HG03342 (cell line): Measurements from ENCODE around the gene VAPB.
"Not testable (repeated sequence)": the region's sequence is repeated elsewhere in the genome, so short reads cannot be mapped to it uniquely, and the experiment has no call there.

Experiments used
- ATAC-seq: cut with Tn5 transposase; IDR thresholded peaks from one replicate; pipeline ENCODE4 v1.9.1; 2021; ENCODE audit warnings: mild to moderate bottlenecking, moderate library complexity; ENCODE audit not compliant: unreplicated experiment

The VAPB gene, protein sequence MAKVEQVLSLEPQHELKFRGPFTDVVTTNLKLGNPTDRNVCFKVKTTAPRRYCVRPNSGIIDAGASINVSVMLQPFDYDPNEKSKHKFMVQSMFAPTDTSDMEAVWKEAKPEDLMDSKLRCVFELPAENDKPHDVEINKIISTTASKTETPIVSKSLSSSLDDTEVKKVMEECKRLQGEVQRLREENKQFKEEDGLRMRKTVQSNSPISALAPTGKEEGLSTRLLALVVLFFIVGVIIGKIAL

DNA sequence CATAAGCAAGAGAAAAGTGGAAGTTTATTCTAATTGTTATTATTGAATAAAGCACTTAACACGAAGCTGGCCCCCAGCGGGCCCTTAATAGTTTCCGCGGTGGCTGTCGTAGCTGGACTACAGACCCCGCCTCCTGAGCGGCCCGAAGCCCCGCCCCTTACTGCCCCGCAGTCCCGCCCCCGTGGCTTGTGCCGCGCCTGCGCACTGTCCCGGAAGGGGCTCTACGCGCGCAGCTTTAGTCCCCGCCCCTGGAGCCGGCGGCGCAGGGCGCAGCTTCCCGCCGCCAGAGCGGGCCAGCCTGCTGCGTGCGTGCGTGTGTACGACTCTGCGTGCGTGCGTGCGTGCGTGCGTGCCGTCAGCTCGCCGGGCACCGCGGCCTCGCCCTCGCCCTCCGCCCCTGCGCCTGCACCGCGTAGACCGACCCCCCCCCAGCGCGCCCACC is at the start of gene VAPB:
Gene VAPB, plus strand, starts transcription at position 348 of the 442 bp plus-strand sequence. CDS start 231 bp downstream, outside the sequence.
- ATAC-seq = peak; percentile 94

DNA sequence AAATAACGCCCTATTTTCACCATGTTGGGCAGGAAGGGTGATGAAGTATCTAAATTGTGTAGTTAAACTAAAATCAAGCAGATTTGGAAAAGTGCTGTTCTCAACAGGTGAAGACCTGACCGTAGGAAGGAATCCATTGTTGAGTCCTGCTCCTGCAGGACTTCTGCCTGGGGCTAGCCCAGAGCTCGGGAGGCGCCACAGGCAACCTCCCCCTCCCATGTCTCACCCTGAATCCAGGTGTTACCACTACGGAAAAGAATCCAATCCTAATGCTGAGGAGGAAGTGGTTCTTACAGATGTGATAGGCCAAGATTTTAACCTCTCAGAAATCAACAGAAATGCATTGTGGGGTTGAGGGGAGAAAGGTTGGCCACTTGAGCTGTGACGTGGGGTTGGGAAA is 49.3 kb upstream of the VAPB start:
- no peak for ATAC-seq

DNA sequence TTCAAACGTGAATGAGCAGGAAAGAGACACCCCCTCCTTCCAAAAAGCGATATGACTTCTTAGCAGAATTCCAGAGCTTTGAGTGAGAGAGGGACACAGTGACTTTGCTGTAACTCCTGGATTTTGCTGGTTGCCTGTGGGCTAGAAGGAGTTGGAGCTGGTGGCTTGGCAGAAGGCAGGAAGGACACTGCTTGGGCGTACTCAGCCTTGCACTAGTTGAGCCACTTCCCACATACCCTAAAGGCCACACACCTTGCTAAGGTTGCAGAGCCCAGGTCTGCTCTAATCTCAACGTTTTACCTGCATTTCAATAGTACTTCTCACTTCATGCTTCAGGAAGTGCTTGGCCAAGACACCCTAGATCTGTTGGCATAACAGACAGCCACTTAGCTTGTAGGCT is 48.9 kb upstream of the VAPB start:
- no peak for ATAC-seq

DNA sequence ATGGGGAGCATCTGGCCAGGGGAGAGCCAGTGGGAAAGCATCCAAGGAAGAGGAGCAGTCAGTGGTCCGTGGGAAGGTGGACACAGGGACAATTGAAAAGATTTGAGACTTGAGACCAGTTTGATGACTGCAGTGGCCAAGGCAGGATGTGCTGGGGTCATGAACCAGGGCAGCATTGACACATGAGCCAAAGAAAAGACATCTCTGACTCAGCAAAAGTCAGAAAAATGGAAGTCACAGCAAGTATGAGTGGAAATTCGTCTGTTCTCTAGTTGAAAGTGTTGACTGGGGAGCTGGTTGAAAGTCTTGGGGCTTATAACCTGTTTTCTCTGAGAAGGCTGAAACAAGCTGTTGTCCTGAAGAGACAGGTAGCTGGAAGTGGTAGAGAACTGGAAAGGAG is 48.2 kb upstream of the VAPB start:
- ATAC-seq = no peak

DNA sequence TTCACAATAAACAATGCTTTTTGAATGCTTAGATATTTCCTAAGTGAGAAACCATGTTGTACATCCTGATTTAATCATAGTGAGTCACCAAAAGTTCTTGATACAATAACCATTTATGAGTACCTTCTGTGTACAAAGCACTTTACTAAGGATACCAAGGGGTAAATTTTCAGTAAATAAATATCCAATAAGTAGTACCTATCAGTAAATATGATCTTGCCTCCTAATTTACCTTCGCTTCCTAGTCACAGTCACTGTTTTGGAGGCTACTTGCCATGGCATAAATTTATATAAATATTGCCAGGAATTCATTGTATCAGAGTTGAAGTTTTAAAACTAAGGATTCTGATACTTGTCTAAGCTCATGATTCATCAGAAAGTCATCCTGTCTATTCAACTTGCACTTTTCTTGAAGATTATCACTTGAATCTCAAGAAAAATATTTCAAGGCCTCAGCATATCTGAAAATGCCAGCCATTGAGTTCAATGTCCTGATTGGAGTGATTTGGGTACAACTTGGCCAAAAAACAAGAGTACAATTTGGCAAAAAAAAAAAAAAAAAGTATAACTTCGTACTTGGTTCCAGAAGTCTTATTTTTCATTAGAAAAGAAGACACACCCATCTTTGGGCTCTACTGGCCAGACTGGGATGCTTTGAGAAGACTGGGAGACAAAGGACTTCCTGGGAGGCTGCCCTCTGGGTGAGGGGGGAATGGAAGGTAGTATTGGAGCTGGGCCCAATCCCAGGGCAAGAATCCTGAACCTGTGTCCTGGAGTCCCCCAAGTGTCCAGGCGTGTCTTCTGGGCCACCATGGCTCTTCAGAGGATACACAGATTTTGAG is 46.7 kb upstream of the VAPB start:
- ATAC-seq = no peak

DNA sequence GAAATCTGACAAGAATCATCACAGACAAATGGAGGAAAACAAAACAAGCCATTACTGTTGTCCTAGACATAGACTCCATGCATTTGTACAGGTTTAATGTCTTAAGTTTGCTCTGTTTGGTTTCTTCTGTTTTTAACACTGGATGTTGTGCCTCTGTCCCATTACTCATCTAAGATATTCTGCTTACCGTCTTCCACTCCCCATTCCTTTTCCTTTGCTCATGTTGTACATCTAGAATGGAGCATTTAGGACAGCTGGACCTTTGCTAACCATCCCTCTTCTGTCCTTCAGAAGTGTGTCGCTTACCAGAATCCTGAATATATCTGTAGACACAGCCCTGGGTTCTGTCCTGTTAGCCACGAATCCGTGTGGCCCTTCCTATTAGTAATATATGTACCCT is 44.3 kb upstream of the VAPB start:
- no peak for ATAC-seq

DNA sequence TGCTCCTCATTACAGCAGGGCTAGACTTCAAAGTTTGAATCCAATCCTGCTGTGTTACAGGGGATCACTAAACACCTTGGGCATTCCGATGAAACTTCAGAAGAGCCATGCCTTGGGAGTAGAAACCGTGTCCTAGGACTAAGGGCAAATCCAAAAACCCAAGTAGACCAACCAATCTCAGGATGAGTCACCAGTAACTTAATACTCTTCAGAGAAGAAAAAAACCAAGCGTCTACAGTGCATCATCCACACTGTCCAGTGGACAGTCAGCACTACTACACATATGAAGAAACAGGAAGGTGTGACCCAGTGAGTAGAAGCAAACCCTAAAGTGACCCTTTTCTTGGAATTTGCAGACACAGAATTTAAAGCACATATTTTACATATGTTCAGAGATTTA is 39.5 kb upstream of the VAPB start:
- no peak for ATAC-seq

DNA sequence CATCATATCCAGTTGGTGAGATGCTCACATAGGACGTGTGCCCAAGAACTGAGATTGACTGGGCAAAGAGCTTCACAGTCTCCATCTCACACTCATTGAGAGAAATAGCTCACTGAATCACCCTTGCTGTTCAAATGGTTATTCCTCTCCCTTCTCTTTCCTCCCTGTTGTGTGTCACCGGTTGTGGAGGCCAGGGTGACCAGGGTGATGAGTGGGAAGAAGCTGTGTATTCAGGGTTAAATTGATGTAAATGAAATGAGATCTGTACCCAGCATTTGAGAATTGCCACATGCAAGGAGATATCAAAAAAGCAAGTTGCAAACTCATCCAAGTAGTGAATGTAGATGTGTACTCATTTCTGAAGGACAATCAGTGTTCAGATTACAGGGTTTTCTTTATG is 36.6 kb upstream of the VAPB start:
- ATAC-seq = no peak

DNA sequence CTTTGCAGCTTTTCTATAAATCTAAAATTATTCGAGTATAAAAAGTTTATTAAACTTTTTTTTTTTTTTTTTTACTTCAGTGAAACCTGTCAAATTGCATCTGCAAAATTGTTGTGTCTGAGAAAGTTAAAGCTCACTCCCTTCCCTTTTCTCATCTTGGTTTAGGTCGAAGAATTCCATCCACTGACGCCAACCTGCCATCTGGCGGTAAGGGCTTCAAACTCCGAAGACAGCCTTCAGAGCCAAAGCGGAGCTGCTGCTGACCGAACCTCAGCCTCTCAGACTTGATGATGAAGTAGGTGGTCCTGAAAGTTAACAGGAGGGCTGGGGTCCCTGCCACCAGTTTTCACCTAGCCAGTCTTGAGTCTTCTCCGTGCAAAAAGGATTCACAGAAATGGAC is 29.6 kb upstream of the VAPB start:
- no peak for ATAC-seq

DNA sequence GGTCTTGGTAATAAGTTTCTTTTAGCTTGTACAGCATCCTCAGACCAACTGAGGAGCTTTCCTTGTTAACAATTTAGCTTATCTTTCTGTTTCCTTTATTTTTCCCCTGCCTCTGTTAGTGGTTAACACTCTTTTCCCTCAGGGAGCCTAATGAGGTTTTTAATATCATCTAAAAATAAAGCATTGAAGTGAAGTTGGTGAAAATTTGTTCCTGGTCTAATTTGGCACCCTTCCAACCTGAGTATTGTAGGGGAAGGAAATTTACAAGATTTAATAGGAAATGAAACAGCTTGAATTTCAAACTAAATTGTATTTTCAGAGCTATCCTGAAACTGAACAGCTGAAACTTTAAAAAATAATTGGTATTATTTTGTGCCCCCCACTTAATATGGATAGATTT is 28.1 kb upstream of the VAPB start:
- no peak for ATAC-seq

DNA sequence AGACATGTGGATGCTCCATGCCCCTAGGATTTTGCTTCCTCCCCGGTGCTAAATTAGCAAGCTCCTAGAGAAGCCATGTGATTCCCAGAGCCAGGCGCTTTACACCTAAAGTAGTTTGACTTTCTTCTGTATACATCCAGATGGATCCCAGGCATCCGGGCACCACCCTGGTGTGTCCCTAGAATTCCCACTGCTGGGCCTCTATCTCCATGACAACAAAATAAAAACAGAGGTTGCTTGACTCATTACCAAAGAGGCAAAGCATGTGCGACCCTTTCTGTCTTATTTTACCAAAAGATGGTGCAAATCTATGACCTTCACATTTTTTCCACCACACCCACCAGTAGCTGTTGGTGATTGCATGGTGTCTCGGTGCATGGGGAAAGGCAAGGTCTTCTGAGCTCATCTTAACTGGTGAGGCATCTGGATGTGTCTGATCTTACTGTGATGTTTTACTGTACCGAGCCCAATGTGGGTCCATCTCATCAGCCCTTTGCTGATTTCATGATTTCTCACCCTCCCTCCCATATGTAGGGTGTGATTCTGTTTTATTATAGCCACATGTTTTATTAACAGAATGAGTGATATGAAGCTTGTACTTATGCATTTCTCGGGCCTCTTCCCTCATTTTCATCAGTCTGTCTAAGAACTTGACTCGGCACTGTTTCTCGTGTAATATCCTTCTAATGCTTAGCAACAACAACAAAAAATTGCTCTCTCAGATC is 27.4 kb upstream of the VAPB start:
- ATAC-seq = no peak

DNA sequence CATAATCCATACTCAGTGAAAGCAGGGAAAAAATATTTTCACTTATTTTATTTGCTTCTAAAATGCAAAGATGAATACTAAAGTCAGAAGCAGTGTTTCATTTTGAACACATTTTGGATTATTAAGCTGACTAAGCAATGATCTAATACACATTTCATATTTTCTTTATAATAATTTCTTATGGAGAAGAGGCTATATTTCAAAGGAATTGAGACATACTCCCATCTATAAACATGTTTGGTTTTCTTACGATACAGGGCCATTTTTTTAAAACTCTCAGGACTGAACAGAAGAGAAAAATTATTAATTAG is 26.9 kb upstream of the VAPB start:
- ATAC-seq = no peak

DNA sequence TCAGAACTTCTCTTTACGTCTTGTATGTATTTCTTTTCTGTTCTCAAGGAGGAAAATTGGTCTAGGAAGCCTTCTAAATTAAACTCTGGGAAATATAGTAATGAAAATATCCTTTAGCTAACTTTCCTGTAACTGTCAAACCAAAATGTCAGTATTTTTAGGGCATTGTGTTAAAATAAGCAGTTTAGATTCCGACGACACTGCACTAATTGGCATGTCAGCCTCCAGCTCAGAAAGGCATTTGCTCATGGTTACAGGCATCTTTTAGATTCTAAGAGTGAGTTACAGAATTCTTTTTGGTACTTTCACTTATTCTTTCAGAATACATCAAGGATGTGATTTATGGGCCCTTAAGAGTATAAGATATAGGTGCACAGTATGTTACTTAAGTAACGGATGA is 26.1 kb upstream of the VAPB start:
- no peak for ATAC-seq

DNA sequence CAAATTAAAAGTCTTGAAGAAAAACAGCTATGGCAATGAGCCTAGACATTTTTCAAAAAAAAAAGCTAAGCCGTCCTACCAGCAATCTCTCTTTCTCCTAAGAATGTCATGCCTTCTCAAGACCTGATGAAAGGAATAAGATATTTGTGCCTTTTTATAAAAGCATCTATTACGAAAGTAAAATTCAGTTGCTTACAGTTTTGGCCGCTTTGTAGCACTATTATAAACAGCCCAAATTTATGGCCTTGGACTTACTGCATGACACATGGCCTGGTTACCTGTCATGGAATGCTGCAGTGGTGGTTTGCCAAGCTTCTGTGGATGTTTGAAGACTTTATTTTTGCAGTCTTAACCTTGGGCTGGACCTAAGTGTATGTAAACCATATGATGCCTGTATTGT is 22.2 kb upstream of the VAPB start:
- ATAC-seq = no peak

DNA sequence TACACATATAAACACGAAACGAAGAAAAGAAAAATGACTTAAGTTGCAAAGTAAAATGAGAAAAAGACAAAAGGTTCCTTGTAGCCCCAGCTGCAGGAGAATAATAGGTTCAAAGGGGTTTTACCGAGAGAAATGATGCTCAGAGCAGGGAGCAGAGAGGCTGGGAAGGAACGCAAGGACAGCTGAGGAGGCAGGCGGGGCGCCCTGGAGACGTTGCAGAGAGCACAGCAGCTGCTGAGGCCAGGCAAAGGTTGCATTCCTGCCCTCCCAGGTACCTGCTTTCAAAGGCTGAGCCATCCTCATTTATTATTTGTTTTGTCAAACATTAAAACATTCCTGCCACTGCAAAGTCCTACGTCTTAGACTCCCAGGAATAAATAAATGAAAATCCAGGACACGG is 16.2 kb upstream of the VAPB start:
- no peak for ATAC-seq

DNA sequence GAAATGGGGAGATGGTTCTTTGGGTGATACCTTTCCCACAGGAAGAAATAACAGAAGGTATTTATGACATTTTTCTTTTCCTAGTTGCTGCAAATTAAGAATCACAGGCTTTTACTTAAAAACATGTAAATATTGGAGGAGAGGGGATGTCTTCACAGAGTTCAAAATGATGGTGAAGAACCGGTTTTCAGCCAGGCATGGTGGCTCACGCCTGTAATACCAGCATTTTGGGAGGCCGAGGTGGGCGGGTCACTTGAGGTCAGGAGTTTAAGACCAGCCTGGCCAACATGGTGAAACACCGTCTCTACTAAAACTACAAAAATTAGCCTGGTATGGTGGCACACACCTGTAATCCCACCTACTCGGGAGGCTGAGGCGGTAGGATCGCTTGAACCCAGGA is 15.7 kb upstream of the VAPB start:
- not testable (repeated sequence) for ATAC-seq

DNA sequence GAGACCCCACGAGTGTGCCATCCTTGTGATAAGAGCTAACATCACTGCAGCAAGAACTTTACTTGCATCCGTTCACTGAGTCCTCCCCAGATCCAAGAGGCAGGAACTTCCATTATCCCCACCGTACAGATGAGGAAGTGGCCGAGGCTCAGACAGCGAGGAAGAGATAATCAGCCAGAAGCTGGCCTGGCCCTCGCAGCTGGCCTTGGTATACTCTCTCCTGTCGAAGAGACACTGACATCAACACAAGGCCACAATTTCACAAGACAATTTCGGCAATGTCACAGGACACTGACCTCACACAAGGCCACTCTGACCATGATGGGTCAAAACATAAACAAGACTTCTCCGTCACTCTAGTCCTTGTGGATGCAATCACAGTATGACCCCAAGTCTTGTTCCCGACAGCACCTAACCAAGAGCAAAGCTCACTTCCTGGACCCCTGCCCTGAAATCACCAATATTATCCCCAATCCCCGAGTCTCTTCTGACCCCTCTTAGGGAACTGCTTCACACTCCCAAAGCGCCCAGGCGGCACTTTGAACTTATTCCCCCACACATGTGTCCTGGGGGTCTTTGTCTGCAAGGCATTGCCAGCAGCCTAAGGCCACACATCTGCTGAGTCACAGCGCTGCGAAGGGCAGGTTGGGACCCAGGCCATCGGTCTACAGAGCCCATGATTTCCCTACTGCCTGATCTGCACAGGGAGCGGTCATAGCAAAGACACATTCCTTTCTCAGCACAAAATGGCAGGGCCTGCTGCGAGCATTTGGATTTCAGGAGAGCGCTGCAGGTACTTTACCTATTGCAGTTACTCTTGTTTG is 14.8 kb upstream of the VAPB start:
- ATAC-seq = no peak

DNA sequence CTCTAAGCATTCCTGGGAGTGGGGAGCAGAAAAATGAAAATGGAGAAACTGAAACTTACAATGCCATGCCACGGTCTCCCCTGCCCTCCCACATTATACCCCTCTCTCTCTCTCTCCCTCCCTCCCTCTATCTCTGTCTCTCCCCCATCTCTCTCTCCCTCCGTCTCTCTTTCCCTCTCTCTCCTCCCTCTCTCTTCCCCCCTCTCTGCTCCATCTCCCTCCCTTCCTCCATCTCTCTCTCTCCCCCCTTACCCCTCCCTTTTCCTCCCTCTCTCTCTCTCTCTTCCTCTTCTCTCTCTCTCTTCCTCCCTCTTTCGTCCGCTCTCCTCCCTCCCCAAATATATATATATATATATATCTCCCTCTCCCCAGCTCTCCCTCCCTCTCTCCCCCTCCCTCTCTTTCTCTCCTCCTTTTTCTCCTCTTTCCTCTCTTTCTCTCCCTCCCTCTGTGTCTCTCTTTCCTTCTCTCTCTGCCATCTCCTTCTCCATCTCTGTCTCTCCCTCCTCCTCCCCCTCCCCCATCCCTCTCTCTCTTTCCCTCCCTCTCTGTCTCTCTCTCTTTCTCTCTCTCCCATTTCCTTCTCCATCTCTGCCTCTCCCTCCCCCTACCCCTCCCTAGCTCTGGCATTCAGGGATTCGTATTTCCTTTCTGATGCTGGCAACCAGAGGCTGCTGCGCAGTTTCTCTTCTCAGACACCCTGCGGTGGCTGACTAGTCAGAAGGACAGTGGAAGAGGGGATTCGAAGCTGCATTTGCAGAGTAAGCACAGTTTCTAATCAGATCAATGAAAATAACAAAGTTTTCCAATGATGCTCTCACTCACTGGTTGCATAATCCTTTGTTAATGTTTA is 13.9 kb upstream of the VAPB start:
- no peak for ATAC-seq

DNA sequence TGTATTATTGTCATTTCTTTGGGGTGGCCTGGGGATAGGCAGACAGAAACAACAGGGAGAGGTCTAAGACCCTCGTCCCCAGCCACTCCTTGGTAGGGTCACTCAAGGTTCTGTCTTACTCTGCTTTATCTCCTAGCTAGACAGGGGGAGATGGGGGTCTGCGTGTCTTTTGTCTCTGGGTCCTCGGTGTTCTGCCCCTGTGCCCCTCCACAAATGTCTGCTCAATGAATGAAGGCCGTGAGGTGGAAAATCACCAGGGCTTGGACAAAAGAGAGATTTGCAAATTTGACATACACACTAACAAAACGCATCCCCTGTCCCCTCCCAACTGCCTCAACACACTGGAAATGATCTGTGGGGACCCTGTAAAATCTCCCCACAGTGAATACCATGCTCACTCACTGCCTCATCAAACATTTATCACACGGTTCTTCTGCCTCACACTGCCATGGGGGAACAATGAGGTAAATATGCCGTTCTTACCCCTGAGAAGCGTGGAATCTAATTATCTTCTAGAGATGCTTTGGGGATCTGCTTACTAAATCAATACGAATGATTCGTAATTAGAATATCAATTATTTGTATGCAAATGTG is 13.2 kb upstream of the VAPB start:
- no peak for ATAC-seq

DNA sequence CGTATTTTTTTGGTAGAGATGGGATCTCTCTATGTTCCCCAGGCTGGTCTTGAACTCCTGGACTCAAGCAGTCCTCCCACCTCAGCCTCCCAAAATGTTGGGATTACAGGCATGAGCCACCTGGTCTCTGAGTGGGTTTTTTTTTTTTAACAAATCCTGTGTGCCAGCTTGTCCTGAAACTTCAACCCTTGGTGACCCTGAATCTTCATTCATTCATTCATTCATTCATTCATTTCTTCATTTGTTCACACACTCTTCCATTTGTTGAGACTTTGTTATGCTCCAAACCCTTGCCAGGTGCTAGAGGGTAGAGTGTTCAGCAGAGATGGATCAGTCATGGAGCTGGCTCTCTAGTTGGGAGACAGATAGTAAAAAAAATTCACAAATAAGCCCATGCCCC is 12.0 kb upstream of the VAPB start:
- ATAC-seq = no peak
